HG03520 (cell line): ENCODE results near the gene TPSG1.

Experiments
- ATAC-seq: cut with Tn5 transposase; IDR thresholded peaks from one replicate; pipeline ENCODE4 v1.9.1; 2021; ENCODE audit warnings: mild to moderate bottlenecking, moderate library complexity; ENCODE audit not compliant: unreplicated experiment

TPSG1 gene

DNA sequence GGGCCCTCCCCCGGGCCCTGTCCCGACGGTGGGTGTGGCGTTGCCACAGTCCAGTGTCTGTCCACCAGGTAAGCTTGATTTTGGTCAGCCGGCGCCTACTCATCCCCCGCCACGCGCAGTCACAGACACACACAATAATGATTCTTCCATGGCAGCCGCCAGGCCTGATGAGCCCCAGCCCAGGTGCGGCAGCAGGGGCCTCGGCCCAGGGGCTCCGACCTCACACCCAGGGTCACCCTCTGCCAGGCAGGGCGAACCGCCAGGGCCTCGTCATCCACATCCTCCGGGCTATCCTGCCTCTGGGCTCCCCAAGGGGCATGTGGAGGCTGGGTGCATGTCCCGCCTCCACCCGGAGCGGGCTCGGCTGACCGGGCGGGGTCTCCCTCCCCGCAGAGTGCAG lies 7.5 kb downstream of the TPSG1 start:
- ATAC-seq: no peak

DNA sequence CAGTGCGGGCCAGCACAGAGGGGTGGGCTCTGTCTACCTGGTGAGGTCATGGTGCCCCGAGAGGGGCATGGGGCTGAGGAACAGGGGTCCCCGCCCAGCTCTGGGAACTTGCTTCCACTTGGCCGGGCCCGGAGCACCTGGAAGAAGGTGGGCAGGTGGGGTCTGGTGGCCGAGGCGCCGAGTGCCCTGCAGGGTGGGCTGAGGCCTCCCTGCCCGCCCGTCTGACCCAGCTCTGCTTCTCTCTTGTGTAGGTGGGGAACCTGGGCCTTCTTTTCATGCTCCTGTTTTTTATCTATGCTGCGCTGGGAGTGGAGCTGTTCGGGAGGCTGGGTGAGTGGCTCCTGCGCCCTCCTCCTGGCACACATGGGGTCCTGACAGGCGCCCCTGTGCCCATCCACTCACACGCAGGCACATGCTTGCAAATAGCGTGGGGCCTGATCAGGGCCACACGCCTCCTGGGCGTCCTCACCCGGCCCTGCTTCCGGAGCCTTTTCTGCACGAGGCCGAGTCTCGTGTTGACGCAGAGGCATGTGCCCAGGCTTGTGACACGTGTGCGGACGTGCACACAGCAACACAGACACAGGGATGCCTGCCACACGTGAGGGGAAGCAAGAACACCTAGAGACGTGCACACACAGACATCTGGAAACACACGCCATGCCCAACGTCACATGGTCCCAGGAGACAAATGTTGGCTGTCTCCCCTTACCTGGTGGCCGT lies 8.2 kb downstream of the TPSG1 start:
- no peak for ATAC-seq

DNA sequence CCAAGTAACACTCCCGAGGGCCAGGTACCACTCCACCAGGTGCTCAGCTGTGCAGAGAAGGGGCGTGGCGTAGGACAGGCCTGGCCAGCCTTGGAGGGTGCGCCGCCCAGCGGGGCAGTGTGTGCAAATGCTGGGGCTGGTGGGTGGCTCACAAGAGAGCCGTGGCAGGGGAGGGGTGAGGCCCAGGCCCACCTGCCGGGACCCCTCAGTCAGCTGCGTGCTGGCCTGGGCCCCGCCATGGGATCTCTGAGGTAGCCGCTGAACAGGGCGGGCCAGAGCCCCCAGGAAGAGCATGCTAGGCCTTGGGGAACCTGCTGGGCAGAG lies 8.8 kb downstream of the TPSG1 start:
- no peak for ATAC-seq

DNA sequence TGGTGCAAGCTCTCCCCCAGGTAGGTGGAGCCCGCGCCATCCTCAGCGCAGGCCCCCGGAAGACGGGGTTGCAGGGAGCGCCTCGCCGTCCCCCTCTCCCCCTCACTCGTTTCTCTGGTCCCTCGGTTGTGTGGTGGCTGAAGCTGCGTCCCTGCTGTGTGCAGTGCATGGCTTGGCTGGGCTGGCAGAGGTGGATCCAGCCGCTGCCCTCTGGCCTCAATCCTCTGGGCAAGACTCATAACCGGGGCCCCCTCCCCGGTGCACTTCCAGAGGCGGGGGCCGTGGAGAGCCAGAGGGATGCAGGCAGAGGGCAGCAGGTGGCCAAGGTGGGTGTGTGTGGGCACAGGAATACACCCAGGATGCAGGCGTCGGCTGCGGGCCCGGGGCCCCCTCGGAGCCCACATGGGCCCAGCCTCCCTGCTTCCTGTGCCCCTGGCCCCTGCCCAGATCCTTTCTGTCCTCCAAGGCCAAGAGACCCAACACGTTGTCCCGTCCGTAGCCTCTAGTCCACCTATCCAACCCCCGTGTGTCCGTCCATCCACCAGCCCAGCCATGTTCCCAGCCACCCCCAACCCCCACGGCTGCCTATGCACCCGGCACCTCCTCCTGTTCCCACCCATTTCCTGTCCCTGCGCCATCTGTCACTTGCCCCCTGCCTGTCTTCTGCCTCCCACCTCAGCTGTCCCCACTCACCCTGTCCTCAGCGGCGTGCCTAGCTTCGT lies 9.3 kb downstream of the TPSG1 start:
- ATAC-seq: no peak

DNA sequence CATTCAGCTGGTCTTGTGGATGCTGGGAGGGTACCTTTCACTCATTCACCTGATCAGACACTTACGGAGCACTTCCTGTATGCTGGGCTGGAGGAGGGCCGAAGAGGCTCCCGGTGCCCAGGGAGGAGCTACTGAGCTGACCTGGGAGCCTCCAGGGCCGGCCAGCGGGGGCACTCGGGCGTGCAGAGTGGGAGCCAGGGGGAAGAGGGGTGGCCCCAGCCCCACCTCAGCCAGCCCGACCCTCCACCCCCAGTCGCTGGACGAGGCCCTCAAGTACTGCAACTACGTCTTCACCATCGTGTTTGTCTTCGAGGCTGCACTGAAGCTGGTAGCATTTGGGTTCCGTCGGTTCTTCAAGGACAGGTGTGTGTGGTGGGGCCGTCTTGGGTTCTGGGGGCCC lies 10.3 kb downstream of the TPSG1 start:
- ATAC-seq: no peak

DNA sequence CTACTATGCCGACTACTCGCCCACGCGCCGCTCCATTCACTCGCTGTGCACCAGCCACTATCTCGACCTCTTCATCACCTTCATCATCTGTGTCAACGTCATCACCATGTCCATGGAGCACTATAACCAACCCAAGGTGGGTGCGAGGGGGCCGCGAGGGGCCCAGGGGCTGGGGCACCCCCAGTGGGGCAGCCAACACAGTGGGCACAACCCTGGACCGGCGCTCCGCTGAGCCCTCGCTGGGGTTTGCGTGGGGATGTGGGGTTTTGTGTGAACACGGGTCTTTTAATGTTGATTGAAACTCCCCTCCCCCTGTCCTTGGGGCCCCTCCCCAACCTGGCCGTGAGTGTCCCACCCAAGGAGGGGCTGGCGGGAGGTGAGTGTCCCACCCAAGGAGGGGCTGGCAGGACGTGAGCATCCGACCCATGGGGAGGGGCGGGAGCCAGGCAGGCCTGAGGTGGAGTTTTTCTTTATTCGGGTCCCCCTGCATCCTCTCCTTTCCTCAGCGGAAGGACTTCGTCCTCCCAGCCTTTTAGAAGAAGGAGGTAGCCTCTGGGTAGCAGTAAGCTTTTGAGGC lies 11.2 kb downstream of the TPSG1 start:
- ATAC-seq: no peak

DNA sequence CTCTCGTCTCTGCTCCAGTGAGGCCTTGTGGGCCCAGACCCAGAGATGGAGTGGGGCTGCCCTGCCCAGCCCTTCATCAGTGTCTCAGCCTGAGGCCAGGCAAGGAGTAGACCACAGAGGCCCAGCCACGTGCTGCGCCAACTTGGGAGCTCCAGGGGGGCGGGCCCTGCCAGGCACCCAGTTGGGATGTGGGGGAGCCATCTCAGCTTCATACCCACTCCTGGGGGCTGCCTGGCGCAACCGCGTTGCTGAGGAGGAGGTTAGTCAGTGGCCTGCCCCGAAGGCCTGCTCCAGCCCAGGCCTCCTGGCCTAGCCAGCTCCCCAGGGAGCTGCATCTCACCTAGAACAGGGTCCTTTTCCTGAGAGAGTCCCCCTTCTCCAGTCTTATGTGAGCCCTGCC lies 11.8 kb downstream of the TPSG1 start:
- ATAC-seq: no peak

DNA sequence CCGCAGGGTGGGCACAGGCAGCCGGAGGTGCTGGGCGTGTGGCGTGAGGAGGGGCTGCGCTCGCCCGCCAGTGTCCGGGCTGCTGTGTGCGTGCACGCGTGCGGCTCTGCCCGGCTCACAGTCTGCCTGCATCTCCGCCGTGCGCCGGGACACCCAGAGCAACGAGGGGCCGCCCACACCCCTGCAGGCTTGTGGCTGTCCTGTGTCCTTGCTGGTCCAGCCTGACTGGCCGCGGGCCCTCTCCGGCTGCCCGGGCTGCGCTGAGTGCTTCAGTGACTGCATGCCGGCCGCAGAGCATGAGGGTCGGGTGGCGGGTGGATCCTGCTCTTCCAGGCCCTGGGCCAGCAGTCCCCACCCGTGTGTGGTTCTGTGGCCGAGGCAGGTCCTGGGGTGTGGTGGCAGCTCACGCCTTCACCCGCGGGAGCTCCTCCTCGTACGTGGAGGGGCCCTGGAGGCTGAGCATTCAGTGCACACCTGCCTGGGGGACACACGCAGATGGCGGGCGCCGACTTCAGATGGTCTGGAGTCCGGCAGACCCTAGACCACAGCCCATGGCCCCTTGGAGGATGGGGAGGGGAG lies 12.4 kb downstream of the TPSG1 start:
- no peak for ATAC-seq

DNA sequence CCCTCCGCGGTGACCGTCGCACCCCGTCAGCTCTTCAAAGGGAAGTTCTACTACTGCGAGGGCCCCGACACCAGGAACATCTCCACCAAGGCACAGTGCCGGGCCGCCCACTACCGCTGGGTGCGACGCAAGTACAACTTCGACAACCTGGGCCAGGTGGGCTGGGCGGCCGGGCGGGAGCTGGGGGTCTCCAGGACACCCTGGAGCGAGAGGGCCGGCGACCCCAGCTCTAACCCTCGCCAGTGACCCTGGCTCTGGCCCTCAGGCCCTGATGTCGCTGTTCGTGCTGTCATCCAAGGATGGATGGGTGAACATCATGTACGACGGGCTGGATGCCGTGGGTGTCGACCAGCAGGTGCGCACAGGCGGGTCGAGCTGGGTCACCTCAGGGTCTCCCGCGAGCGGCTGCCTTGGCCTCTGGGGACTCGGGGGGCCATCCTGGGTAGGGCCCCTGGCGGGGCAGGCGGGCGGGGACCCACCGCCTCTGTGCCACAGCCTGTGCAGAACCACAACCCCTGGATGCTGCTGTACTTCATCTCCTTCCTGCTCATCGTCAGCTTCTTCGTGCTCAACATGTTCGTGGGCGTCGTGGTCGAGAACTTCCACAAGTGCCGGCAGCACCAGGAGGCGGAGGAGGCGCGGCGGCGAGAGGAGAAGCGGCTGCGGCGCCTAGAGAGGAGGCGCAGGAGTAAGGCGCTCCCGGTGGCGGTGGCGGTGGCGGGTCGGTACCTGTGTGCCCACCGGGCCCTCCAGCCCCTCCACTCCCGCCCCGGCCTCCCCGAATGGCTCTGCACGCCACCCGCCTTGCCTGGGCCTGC lies 13.4 kb downstream of the TPSG1 start:
- ATAC-seq: no peak

DNA sequence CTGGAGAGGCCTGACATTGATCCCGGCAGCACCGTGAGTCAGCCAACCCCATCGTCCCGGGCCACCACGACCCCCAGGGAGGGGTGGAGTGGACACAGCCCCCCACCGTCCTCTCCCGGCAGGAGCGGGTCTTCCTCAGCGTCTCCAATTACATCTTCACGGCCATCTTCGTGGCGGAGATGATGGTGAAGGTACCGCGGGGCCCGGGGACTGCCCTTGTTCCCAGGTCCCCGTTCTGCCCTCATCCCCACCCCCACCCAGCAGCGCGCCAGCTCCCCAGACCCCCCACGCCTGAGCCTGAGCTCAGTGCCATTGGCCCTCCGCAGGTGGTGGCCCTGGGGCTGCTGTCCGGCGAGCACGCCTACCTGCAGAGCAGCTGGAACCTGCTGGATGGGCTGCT lies 14.6 kb downstream of the TPSG1 start:
- no peak for ATAC-seq

DNA sequence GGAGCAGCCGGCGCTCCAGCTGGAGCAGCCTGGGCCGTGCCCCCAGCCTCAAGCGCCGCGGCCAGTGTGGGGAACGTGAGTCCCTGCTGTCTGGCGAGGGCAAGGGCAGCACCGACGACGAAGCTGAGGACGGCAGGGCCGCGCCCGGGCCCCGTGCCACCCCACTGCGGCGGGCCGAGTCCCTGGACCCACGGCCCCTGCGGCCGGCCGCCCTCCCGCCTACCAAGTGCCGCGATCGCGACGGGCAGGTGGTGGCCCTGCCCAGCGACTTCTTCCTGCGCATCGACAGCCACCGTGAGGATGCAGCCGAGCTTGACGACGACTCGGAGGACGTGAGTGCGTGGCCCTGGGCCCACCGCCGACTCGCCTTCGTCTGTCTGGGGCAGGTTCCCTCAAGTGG lies 16.0 kb downstream of the TPSG1 start:
- ATAC-seq: no peak

DNA sequence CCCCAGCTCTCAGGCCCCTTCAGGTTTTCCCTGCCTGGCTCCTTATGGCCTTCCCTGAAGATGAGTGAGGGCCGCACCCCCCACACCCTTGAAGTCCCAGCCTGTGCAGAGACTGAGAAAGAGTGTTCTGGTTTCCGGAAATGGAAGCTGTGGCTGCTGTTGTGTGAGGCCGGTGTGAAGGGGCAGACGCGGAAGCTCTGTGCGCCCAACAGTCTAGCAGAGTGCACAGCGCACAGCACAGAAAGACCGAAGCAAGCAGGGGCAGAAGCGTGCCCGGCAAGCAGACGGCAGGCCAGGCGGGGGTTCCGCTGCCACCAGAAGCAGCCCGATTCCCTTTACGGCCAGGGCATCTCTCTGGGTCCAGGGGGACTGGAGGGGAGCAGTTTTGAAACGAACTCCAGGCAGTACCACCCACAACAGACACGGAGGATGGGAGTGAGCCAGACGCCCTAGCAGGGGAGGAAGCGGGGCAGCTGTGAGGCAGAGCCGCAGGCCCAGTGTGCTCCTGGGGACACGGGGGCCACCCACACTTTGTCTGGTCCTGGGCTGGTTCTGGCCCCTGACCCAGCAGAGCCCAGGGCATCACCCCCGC lies 16.7 kb downstream of the TPSG1 start:
- ATAC-seq: no peak

DNA sequence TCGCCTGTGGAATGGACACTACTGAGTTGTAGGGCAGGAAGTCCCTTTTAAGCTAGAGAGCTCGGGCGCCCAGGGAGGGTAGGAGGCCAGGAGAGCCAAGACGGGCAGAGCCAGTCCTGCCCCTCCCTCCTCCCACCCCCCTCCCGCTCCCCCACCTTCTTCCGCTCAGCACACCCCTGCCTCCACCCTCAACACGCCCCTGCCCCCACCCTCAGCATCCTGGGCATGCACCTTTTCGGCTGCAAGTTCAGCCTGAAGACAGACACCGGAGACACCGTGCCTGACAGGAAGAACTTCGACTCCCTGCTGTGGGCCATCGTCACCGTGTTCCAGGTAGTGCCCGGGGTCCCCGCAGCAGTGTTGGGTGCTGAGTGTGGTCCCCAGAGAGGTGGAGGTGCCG lies 18.3 kb downstream of the TPSG1 start:
- ATAC-seq: no peak

DNA sequence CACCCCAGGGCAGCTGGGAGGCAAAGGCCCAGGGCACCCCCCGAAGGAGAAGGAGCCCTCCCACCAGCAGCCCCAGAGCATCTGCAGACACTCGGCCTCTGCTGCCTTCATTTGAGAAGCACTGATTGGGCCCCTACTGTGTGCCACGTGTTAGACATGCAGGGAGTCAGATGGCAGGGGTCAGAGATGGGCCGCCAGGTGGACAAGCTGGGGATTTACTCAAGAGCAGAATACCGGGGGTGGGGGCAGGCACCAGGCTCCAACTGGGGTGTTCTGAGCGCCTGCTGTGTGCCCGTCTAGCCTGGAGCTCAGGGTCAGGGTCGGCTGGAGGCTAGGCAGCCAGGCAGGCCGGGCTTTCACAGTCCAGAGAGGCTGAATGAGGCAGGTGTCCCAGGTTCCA lies 18.7 kb downstream of the TPSG1 start:
- ATAC-seq: no peak

DNA sequence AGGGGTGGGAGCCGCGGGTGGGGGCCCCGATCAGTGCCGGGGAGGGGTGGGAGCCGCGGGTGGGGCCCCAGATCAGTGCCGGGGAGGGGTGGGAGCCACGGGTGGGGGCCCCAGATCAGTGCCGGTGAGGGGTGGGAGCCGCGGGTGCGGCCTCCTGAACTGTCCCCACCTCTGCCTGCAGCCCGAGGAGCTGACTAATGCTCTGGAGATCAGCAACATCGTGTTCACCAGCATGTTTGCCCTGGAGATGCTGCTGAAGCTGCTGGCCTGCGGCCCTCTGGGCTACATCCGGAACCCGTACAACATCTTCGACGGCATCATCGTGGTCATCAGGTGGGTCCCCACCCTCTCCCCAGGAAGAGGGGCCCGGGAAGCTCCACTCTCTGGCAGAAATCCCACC lies 20.1 kb downstream of the TPSG1 start:
- ATAC-seq: no peak

DNA sequence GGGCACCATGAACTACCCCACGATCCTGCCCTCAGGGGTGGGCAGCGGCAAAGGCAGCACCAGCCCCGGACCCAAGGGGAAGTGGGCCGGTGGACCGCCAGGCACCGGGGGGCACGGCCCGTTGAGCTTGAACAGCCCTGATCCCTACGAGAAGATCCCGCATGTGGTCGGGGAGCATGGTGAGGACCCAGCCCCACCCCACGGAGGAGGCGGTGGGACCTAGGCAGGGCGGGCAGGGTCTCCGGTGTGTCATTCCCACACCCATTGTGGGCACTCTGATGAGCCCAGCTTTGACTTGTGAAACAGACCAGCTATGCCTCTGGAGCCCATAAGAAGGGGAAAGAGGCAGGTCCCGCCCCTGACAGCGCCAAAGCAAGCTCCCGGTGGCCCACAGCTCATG lies 22.8 kb downstream of the TPSG1 start:
- ATAC-seq: no peak

DNA sequence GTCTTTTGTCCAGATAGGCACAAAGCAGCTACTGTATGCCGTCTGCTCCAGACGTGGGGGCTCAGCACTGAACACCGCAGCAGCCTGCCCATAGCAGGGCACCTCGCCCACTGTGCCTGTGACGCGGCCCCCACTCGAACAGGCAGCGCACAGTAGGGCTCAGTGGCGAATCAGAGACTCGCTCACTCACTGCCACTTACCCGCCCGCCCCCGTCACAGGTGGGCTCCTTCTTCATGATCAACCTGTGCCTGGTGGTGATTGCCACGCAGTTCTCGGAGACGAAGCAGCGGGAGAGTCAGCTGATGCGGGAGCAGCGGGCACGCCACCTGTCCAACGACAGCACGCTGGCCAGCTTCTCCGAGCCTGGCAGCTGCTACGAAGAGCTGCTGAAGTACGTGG lies 23.6 kb downstream of the TPSG1 start:
- ATAC-seq: no peak

DNA sequence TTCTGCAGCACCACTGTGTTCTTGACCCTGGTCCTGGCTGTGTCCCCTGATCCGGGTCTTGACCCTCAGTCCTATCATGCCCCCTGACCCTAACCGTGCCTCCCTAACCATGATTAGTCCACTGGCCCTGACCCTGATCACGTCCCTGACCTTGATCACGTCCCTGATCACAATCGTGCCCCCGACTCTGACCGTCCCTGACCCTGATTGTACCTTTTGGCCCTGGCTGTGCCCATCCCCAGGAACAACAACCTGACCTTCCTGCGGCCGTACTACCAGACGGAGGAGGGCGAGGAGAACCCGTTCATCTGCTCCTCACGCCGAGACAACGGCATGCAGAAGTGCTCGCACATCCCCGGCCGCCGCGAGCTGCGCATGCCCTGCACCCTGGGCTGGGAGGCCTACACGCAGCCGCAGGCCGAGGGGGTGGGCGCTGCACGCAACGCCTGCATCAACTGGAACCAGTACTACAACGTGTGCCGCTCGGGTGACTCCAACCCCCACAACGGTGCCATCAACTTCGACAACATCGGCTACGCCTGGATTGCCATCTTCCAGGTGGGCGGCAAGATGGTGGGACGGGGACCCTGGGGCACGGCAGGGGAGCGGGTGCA lies 24.9 kb downstream of the TPSG1 start:
- no peak for ATAC-seq

DNA sequence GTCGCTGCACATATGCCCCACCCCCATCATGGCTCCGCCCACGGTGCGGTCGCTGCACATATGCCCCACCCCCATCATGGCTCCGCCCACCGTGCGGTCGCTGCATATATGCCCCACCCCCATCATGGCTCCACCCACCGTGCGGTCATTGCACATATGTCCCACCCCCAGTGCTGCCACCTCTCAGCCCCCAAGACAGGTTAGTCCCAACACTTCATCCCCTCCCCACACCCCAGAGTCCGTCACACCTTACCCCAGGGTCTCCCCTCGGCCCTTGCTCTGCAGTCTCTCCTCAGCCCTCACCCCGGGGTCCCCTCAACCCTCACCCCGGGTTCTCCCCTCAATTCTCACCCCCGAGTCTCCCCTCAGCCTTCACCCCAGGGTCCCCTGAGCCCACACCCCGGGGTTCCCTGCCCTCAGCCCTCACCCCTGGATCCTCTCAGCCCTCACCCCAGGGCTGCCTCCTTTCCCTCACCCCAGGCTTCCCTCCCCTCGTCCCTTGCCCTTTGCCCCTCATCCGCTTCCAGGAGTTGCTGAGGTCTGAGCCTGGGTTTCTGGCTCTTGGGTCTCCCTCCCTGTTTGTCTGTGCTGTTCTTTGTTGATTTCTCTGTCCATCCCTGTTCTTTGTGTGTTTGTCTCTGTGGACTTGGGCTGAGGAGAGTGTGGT lies 25.6 kb downstream of the TPSG1 start:
- ATAC-seq: no peak
